PC-3 (cell line): ENCODE results near the gene BLOC1S1. TPM values are rescaled to one million over a fixed set of nuclear protein-coding genes. Genes with fewer than 3 reads are reported as not detected.
"Not testable (repeated sequence)": the region's sequence is repeated elsewhere in the genome, so short reads cannot be mapped to it uniquely, and the experiment has no call there.

Experiments used
- ATAC-seq: fragments of 200-7000 bp; cut with Tn5 transposase; 2 replicates; pipeline ENCODE4 v1.9.1; 2020; ENCODE audit warnings: mild to moderate bottlenecking, moderate library complexity
- BruUV-seq: library from RNA; stranded (reverse); fragments of 400-500 nt; replicated peaks from 2 replicates; lab custom pipeline; 2021; lab: Mats Ljungman, UMichigan
- CTCF ChIA-PET: fragments of 300-600 bp; sonication (Branson Sonifier 250); formaldehyde crosslinking; loops from one replicate; lab custom pipeline; 2022; ENCODE audit warnings: antibody characterized with exemption; lab: Charles Lee
- POLR2A ChIA-PET: fragments of 300-600 bp; sonication (Branson Sonifier 250); formaldehyde crosslinking; loops from one replicate; lab custom pipeline; 2022; ENCODE audit warnings: antibody characterized with exemption; ENCODE audit not compliant: unreplicated experiment; lab: Charles Lee
- DNase-seq: peaks from one replicate; pipeline ENCODE4 v3.0.0-alpha.2; 2015
- H2AFZ ChIP-seq: fragments of 300-600 bp; sonication (generic); 2 replicates; pipeline ENCODE4 v1.6.0; 2016; ENCODE audit warnings: antibody characterized with exemption, low read length
- H3F3A ChIP-seq: fragments of 300-600 bp; sonication (generic); one replicate; pipeline ENCODE4 v1.6.0; 2017; ENCODE audit warnings: antibody characterized with exemption, low read length, control low read depth, mild to moderate bottlenecking; ENCODE audit not compliant: unreplicated experiment
- H3K27ac ChIP-seq: fragments of 300-600 bp; sonication (generic); 2 replicates; pipeline ENCODE4 v1.5.1; 2016; ENCODE audit warnings: mild to moderate bottlenecking, low read length
- H3K27me3 ChIP-seq: fragments of 300-600 bp; sonication (generic); 2 replicates; pipeline ENCODE4 v1.6.1; 2016; ENCODE audit warnings: low read length, mixed read lengths
- H3K36me3 ChIP-seq: fragments of 300-600 bp; sonication (generic); 2 replicates; pipeline ENCODE4 v1.6.1; 2016; ENCODE audit warnings: low read depth, mixed run types, low read length, mixed read lengths
- H3K4me1 ChIP-seq: fragments of 300-600 bp; sonication (generic); 2 replicates; pipeline ENCODE4 v1.5.1; 2016; ENCODE audit warnings: low read length; ENCODE audit not compliant: insufficient read depth
- H3K4me2 ChIP-seq: fragments of 300-600 bp; sonication (generic); 2 replicates; pipeline ENCODE4 v1.6.0; 2016; ENCODE audit warnings: low read length
- H3K4me3 ChIP-seq: fragments of 300-600 bp; sonication (generic); 2 replicates; pipeline ENCODE4 v1.5.1; 2016; ENCODE audit warnings: mild to moderate bottlenecking, low read length, mixed read lengths
- H3K79me2 ChIP-seq: fragments of 300-600 bp; sonication (generic); 2 replicates; pipeline ENCODE4 v1.6.1; 2017; ENCODE audit warnings: low read length, mixed read lengths
- H3K9ac ChIP-seq: fragments of 300-600 bp; sonication (generic); 2 replicates; pipeline ENCODE4 v1.6.0; 2016; ENCODE audit warnings: mild to moderate bottlenecking, low read length
- H3K9me2 ChIP-seq: fragments of 300-600 bp; sonication (generic); replicated peaks from 2 replicates; pipeline ENCODE4 v1.6.1; 2016; ENCODE audit warnings: mixed run types, low read length, mixed read lengths
- H3K9me3 ChIP-seq: fragments of 300-600 bp; sonication (generic); 2 replicates; pipeline ENCODE4 v1.6.1; 2016; ENCODE audit warnings: low read length, mixed read lengths
- H4K20me1 ChIP-seq: fragments of 300-600 bp; sonication (generic); 2 replicates; pipeline ENCODE4 v1.6.1; 2016; ENCODE audit warnings: low read length, mixed read lengths
- EZH2 ChIP-seq: fragments of 300-600 bp; sonication (generic); IDR thresholded peaks from one replicate; pipeline ENCODE4 v1.6.1; 2017; ENCODE audit warnings: antibody characterized with exemption, mild to moderate bottlenecking, low read length; ENCODE audit not compliant: unreplicated experiment
- EZH2phosphoT487 ChIP-seq: fragments of 300-600 bp; sonication (generic); IDR thresholded peaks from 2 replicates; pipeline ENCODE4 v1.6.1; 2018; ENCODE audit warnings: mild to moderate bottlenecking, antibody characterized with exemption, low read length, borderline replicate concordance
- intact Hi-C: fragments of 100-400 bp; cut with micrococcal nuclease; formaldehyde crosslinking; loops from 2 replicates; pipeline ENCODE4 v1.9.0; 2023
- total RNA-seq: library from RNA; depleted of rRNA; stranded (reverse); fragments of >200 nt; gene quantifications from 2 replicates; pipeline ENCODE4 v1.2.3, GENCODE V29; 2014
- TF ChIP-seq, protein P1 (sequence below): fragments of 300-600 bp; sonication (generic); conservative IDR thresholded peaks from 2 replicates; pipeline ENCODE4 v1.5.1; 2017; ENCODE audit warnings: antibody characterized with exemption, low read depth, mild to moderate bottlenecking, low read length

BLOC1S1 gene
- total RNA-seq, 1 experiment from 2014 or later = 90.8 TPM

DNA sequence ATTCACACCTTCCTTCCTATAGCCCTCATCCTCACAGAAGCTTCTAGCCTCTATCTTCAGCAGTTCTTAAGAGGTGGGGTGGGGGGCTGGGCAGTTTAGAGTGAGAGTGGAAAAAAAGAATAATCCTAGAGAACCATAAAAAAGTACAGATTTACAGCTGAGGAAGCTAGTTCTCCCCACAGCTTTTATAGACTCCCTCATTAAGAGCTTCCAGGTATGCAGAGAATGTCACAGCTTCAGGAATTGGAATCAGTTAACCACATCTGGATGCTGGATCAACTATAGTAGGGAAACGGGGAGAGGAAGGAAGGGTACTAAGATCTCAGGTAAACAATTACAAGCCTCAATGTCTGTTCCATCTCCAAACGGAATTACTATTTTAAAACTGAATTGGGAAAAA is 39.4 kb downstream of the BLOC1S1 start:
- Histone ChIP-seq H3K4me3 (no peak overlapping the region), H3K79me2 (no peaks in the 10 kb centered on the region), H3K9me2 (no peaks in the 10 kb centered on the region), H3K4me2 (no peak overlapping the region), H4K20me1 (no peaks in the 10 kb centered on the region), H3F3A (no peaks in the 10 kb centered on the region), H3K27me3 (no peaks in the 10 kb centered on the region), H3K9ac (no peak overlapping the region), H3K36me3 (peaks cover 64% of the 10 kb centered on the region), H3K4me1 (no peaks in the 10 kb centered on the region), H3K9me3 (no peaks in the 10 kb centered on the region), H2AFZ (no peak overlapping the region), H3K27ac (no peak overlapping the region)
- CTCF ChIA-PET = no interaction called here
- intact Hi-C loops = no loop called here
- BruUV-seq = no TSS peak
- TF ChIP-seq, protein P1, sequence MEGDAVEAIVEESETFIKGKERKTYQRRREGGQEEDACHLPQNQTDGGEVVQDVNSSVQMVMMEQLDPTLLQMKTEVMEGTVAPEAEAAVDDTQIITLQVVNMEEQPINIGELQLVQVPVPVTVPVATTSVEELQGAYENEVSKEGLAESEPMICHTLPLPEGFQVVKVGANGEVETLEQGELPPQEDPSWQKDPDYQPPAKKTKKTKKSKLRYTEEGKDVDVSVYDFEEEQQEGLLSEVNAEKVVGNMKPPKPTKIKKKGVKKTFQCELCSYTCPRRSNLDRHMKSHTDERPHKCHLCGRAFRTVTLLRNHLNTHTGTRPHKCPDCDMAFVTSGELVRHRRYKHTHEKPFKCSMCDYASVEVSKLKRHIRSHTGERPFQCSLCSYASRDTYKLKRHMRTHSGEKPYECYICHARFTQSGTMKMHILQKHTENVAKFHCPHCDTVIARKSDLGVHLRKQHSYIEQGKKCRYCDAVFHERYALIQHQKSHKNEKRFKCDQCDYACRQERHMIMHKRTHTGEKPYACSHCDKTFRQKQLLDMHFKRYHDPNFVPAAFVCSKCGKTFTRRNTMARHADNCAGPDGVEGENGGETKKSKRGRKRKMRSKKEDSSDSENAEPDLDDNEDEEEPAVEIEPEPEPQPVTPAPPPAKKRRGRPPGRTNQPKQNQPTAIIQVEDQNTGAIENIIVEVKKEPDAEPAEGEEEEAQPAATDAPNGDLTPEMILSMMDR = no peak
- no peak for TF ChIP-seq EZH2
- POLR2A ChIA-PET = no interaction called here
- DNase-seq = no peak
- no peak for ATAC-seq

DNA sequence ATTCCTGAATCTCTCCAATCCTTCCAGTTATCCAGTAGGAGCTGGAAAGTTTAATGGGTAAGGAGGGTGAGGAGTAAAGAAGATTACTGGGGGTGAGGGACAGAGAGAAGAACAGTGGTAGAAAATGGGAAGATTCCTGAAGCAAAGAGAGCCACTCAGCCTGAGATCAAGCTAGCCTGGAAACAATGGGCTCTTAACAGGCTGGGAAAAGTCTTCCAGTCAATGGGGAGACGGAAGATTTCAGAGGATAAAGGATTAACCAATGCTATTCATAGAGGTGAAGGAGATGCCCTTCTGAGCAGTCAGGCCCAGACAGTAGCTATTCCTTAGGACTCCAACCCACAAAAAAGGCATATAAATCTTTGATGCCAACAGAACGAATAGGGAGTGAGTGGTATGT is 41.9 kb downstream of the BLOC1S1 start:
- Histone ChIP-seq H3K9ac (no peak overlapping the region), H3K27ac (no peak overlapping the region), H3K9me3 (no peaks in the 10 kb centered on the region), H3K9me2 (no peaks in the 10 kb centered on the region), H3K4me3 (no peak overlapping the region), H3K4me2 (no peak overlapping the region), H3K36me3 (peaks cover 58% of the 10 kb centered on the region), H3F3A (no peaks in the 10 kb centered on the region), H2AFZ (no peak overlapping the region), H4K20me1 (no peaks in the 10 kb centered on the region), H3K79me2 (no peaks in the 10 kb centered on the region), H3K27me3 (no peaks in the 10 kb centered on the region), H3K4me1 (no peaks in the 10 kb centered on the region)
- ATAC-seq = no peak
- CTCF ChIA-PET = no interaction called here
- BruUV-seq = no TSS peak
- intact Hi-C loops = no loop called here
- POLR2A ChIA-PET = no interaction called here
- no peak for DNase-seq
- no peak for TF ChIP-seq EZH2phosphoT487
- TF ChIP-seq, protein P1 = no peak
- no peak for TF ChIP-seq EZH2

DNA sequence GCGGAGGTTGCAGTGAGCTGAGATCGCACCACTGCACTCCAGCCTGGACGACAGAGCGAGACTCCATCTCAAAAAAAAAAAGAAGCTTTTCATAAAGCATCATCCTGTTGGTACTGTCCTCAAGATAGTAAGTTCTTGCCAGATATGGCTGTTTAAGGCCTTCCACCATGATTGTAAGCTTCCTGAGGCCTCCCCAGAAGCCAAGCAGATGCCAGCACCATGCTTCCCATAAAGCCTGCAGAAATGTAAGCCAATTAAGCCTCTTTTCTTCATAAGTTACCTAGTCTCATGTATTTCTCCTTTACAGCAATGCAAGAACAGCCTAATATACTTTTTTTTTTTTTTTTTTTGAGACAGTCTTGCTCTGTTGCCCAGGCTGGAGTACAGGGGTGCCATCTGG is 42.7 kb downstream of the BLOC1S1 start:
- BruUV-seq, H3K9me2 ChIP-seq, H3K27ac ChIP-seq, H3K79me2 ChIP-seq, H3K4me1 ChIP-seq, H2AFZ ChIP-seq, H3K9me3 ChIP-seq, intact Hi-C loops, H3F3A ChIP-seq, POLR2A ChIA-PET, H3K4me3 ChIP-seq, DNase-seq, H3K4me2 ChIP-seq, H4K20me1 ChIP-seq, ATAC-seq, H3K9ac ChIP-seq, H3K27me3 ChIP-seq, CTCF ChIA-PET: not testable (repeated sequence)
- H3K36me3 ChIP-seq = peaks cover 56% of the 10 kb centered on the region
